Neural progenitor cell (in vitro differentiated cells): ENCODE measurements around the gene GNL3. TPM values are rescaled to one million over a fixed set of nuclear protein-coding genes. Genes with fewer than 3 reads are reported as not detected.

Experiments
- DNase-seq: peaks from one replicate; pipeline ENCODE4 v3.0.0-alpha.2; 2016; ENCODE audit warnings: low spot score
- H2AFZ ChIP-seq: fragments of 200-600 bp; sonication (generic); replicated peaks from 2 replicates; pipeline ENCODE4 v1.6.1; 2016; ENCODE audit warnings: antibody characterized with exemption
- H3F3A ChIP-seq: fragments of 200-600 bp; sonication (generic); 2 replicates; pipeline ENCODE4 v1.6.1; 2016; ENCODE audit warnings: antibody characterized with exemption, low read depth
- H3K27ac ChIP-seq: fragments of 200-600 bp; sonication (generic); 2 replicates; pipeline ENCODE4 v1.5.1; 2016; ENCODE audit warnings: mild to moderate bottlenecking
- H3K27me3 ChIP-seq: fragments of 200-600 bp; sonication (generic); 2 replicates; pipeline ENCODE4 v1.6.1; 2016; ENCODE audit warnings: mild to moderate bottlenecking, moderate library complexity
- H3K36me3 ChIP-seq: fragments of 200-600 bp; sonication (generic); 2 replicates; pipeline ENCODE4 v1.5.1; 2016
- H3K4me1 ChIP-seq: fragments of 200-600 bp; sonication (generic); 2 replicates; pipeline ENCODE4 v1.6.1; 2016; ENCODE audit warnings: mixed run types
- H3K4me2 ChIP-seq: fragments of 200-600 bp; sonication (generic); 2 replicates; pipeline ENCODE4 v1.6.1; 2016
- H3K4me3 ChIP-seq: fragments of 200-600 bp; sonication (generic); 2 replicates; pipeline ENCODE4 v1.5.1; 2016
- H3K79me2 ChIP-seq: fragments of 200-600 bp; sonication (generic); 2 replicates; pipeline ENCODE4 v1.6.1; 2016; ENCODE audit warnings: low read depth
- H3K9ac ChIP-seq: fragments of 200-600 bp; sonication (generic); 2 replicates; pipeline ENCODE4 v1.6.1; 2016
- H3K9me3 ChIP-seq: fragments of 200-600 bp; sonication (generic); 2 replicates; pipeline ENCODE4 v1.5.1; 2016; ENCODE audit warnings: low read depth
- H4K20me1 ChIP-seq: fragments of 200-600 bp; sonication (generic); 2 replicates; pipeline ENCODE4 v1.6.1; 2016; ENCODE audit warnings: low read depth
- H3K27ac Mint-ChIP-seq: 3 replicates; pipeline ENCODE4 v1.8.0; 2021; ENCODE audit warnings: mixed read lengths
- H3K27me3 Mint-ChIP-seq: 2 replicates; pipeline ENCODE4 v1.8.0; 2022; ENCODE audit warnings: low read depth, mild to moderate bottlenecking, inconsistent platforms, moderate library complexity, mixed read lengths; ENCODE audit not compliant: insufficient read depth
- H3K36me3 Mint-ChIP-seq: 3 replicates; pipeline ENCODE4 v1.8.0; 2021; ENCODE audit warnings: mixed read lengths
- H3K4me1 Mint-ChIP-seq: 3 replicates; pipeline ENCODE4 v1.8.0; 2021; ENCODE audit warnings: mixed read lengths
- H3K4me3 Mint-ChIP-seq: 3 replicates; pipeline ENCODE4 v1.8.0; 2021; ENCODE audit warnings: mild to moderate bottlenecking, moderate library complexity, mixed read lengths
- H3K9me3 Mint-ChIP-seq: 3 replicates; pipeline ENCODE4 v1.8.0; 2020; ENCODE audit warnings: mixed read lengths
- EZH2 ChIP-seq: fragments of 200-600 bp; sonication (generic); IDR thresholded peaks from 2 replicates; pipeline ENCODE4 v1.6.1; 2017; ENCODE audit warnings: antibody characterized with exemption, mild to moderate bottlenecking, moderate library complexity
- EZH2phosphoT487 ChIP-seq: fragments of 200-600 bp; sonication (generic); IDR thresholded peaks from 2 replicates; pipeline ENCODE4 v1.6.1; 2017; ENCODE audit warnings: antibody characterized with exemption
- total RNA-seq: library from RNA; depleted of rRNA; stranded (reverse); fragments of >200 nt; gene quantifications from 2 replicates; pipeline ENCODE4 v1.2.3, GENCODE V29; 2015; ENCODE audit warnings: low replicate concordance
- TF ChIP-seq, protein P1 (sequence below): fragments of 200-600 bp; sonication (generic); IDR thresholded peaks from 2 replicates; pipeline ENCODE4 v1.5.1; 2017; ENCODE audit warnings: antibody characterized with exemption, mild to moderate bottlenecking

The GNL3 gene
- total RNA-seq, 1 donor from 2014 or later, result 169 TPM

DNA sequence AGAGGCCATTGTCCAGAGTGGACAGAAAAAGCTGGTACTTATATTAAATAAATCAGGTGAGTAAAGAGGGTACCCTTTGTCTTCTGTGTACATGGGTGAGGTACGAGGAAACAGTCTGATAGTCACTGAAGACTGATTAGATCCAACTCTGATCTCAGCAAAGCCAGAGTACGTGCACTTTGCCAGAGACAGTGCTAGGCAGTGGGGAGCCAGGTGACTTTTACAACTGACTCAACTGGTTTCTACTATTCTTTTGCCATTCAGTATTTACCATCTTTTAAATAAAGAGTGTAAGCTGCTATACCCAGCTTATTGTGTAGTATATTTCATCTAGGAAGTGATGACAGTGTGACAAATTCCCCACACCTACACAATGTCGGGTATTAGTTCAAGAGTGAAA, 3.3 kb downstream of the GNL3 start:
- Mint-ChIP-seq H3K9me3 (no peaks in the 10 kb centered on the region), H3K4me1 (peaks cover 19% of the 10 kb centered on the region), H3K27ac (no peak overlapping the region), H3K36me3 (peaks cover 32% of the 10 kb centered on the region), H3K27me3 (peaks cover 2% of the 10 kb centered on the region), H3K4me3 (no peak overlapping the region)
- Histone ChIP-seq H3K27me3 (no peaks in the 10 kb centered on the region), H3K9me3 (no peaks in the 10 kb centered on the region), H3K79me2 (peaks cover 71% of the 10 kb centered on the region), H3K36me3 (peaks cover 39% of the 10 kb centered on the region), H3K4me1 (peaks cover 19% of the 10 kb centered on the region), H2AFZ (no peak overlapping the region), H3K27ac (no peak overlapping the region), H4K20me1 (peaks cover 7% of the 10 kb centered on the region), H3F3A (peaks cover 69% of the 10 kb centered on the region), H3K9ac (no peak overlapping the region), H3K4me2 (no peak overlapping the region), H3K4me3 (no peak overlapping the region)
- TF ChIP-seq EZH2phosphoT487 (no peak), EZH2 (no peak)
- TF ChIP-seq, protein P1, sequence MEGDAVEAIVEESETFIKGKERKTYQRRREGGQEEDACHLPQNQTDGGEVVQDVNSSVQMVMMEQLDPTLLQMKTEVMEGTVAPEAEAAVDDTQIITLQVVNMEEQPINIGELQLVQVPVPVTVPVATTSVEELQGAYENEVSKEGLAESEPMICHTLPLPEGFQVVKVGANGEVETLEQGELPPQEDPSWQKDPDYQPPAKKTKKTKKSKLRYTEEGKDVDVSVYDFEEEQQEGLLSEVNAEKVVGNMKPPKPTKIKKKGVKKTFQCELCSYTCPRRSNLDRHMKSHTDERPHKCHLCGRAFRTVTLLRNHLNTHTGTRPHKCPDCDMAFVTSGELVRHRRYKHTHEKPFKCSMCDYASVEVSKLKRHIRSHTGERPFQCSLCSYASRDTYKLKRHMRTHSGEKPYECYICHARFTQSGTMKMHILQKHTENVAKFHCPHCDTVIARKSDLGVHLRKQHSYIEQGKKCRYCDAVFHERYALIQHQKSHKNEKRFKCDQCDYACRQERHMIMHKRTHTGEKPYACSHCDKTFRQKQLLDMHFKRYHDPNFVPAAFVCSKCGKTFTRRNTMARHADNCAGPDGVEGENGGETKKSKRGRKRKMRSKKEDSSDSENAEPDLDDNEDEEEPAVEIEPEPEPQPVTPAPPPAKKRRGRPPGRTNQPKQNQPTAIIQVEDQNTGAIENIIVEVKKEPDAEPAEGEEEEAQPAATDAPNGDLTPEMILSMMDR, result no peak
- no peak for DNase-seq

DNA sequence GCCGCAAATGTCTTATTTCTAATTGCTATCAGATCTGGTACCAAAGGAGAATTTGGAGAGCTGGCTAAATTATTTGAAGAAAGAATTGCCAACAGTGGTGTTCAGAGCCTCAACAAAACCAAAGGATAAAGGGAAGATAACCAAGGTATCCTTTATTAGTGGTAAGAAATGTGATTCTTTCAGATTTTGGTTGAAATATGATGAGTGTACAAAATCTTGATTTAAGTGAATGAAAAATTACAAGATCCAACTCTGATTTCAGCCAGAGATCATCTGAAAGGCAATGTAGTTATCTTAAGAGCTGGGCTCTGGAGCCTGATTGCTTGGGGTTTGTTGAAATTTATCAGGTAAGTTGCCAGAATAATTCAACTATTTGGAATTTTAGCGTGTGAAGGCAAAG, 4.7 kb downstream of the GNL3 start:
- no peak overlapping the region for H3K4me3 Mint-ChIP-seq
- H3K4me1 Mint-ChIP-seq, result peaks cover 12% of the 10 kb centered on the region
- Histone ChIP-seq H3F3A (peaks cover 78% of the 10 kb centered on the region), H3K4me3 (no peak overlapping the region), H3K27me3 (no peaks in the 10 kb centered on the region), H3K27ac (no peak overlapping the region), H3K79me2 (peaks cover 59% of the 10 kb centered on the region), H3K4me1 (peaks cover 12% of the 10 kb centered on the region), H3K4me2 (no peak overlapping the region), H2AFZ (no peak overlapping the region), H3K9ac (no peak overlapping the region), H3K9me3 (no peaks in the 10 kb centered on the region), H4K20me1 (peaks cover 7% of the 10 kb centered on the region), H3K36me3 (peaks cover 39% of the 10 kb centered on the region)
- peaks cover 38% of the 10 kb centered on the region for H3K36me3 Mint-ChIP-seq
- no peak overlapping the region for H3K27ac Mint-ChIP-seq
- no peak for DNase-seq
- H3K9me3 Mint-ChIP-seq, result no peaks in the 10 kb centered on the region
- H3K27me3 Mint-ChIP-seq, result peaks cover 2% of the 10 kb centered on the region
- TF ChIP-seq, protein P1, result no peak
- TF ChIP-seq EZH2 (no peak), EZH2phosphoT487 (no peak)

DNA sequence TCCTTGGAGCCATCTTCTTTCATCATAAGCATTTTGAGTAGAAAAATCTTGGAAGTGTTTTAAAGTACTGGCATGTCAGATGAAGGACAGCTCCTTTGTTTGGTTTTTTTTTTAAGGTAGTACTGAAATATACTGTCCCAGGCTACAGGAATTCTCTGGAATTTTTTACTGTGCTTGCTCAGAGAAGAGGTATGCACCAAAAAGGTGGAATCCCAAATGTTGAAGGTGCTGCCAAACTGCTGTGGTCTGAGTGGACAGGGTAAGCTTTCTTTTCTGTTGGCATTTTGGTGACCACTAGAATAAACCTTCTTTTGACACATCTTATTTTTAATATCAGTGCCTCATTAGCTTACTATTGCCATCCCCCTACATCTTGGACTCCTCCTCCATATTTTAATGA, 7.2 kb downstream of the GNL3 start:
- Mint-ChIP-seq H3K4me3 (no peak overlapping the region), H3K36me3 (peaks cover 49% of the 10 kb centered on the region), H3K27me3 (no peaks in the 10 kb centered on the region), H3K27ac (no peak overlapping the region), H3K9me3 (no peaks in the 10 kb centered on the region), H3K4me1 (no peaks in the 10 kb centered on the region)
- H3K9me3 ChIP-seq, result no peaks in the 10 kb centered on the region
- H3K27me3 ChIP-seq, result no peaks in the 10 kb centered on the region
- peaks cover 6% of the 10 kb centered on the region for H4K20me1 ChIP-seq
- no peak overlapping the region for H3K27ac ChIP-seq
- H3F3A ChIP-seq, result peaks cover 94% of the 10 kb centered on the region
- DNase-seq, result no peak
- H3K79me2 ChIP-seq, result peaks cover 36% of the 10 kb centered on the region
- H3K4me3 ChIP-seq, result no peak overlapping the region
- peaks cover 29% of the 10 kb centered on the region for H3K36me3 ChIP-seq
- H3K4me2 ChIP-seq, result no peak overlapping the region
- no peak overlapping the region for H3K9ac ChIP-seq
- no peak overlapping the region for H2AFZ ChIP-seq
- TF ChIP-seq, protein P1, result no peak
- TF ChIP-seq EZH2phosphoT487 (no peak), EZH2 (no peak)
- no peaks in the 10 kb centered on the region for H3K4me1 ChIP-seq
